Adrenal gland (tissue), 12 donors: ENCODE data around the gene APOL6. TPM values are rescaled to one million over a fixed set of nuclear protein-coding genes. Genes with fewer than 3 reads are reported as not detected.

Source experiments
- DNase-seq, 7 donors: peaks; one replicate each; pipeline ENCODE4 v3.0.0-alpha.2; 2019 to 2020
- H3K27ac ChIP-seq, 5 donors: fragments of 200-600 bp; sonication (generic) in 4 of 5; 1 replicate in 3 of 5; 2 replicates in 2 of 5; pipeline versions ENCODE4 v1.5.1 to v1.8.0; 2016 to 2020; ENCODE audit warnings: mild to moderate bottlenecking in 1 of 5
- H3K27me3 ChIP-seq: fragments of 200-600 bp; 2 replicates; pipeline ENCODE4 v1.8.0; 2021
- H3K36me3 ChIP-seq, 2 donors: fragments of 200-600 bp; replicated peaks in 1 of 2; 1 replicate in 1 of 2; 2 replicates in 1 of 2; pipeline versions ENCODE4 v1.5.1 to v1.8.0; 2018 to 2022
- H3K4me1 ChIP-seq, 2 donors: fragments of 200-600 bp; replicated peaks in 1 of 2; 1 replicate in 1 of 2; 2 replicates in 1 of 2; pipeline versions ENCODE4 v1.5.1 to v1.8.0; 2018 to 2021
- H3K4me3 ChIP-seq, 4 donors: fragments of 200-600 bp; sonication (generic) in 3 of 4; one replicate each; pipeline ENCODE4 v1.5.1; 2016 to 2018
- H3K9me3 ChIP-seq, 3 donors: fragments of 200-600 bp; sonication (generic) in 1 of 3; replicated peaks in 1 of 3; 1 replicate in 2 of 3; 2 replicates in 1 of 3; pipeline versions ENCODE4 v1.5.1 to v1.8.0; 2016 to 2021
- CTCF ChIP-seq, 6 experiments: fragments of 450-650 bp in 4 of 6; fragments of 200-600 bp in 2 of 6; sonication (generic) in 1 of 6; IDR thresholded peaks; 1 replicate in 5 of 6; 2 replicates in 1 of 6; pipeline versions ENCODE4 v1.5.1 to v1.8.0; 2016 to 2021; ENCODE audit warnings: antibody characterized with exemption in 6 of 6, mild to moderate bottlenecking in 2 of 6, moderate library complexity in 1 of 6
- POLR2A ChIP-seq, 2 donors: fragments of 450-650 bp; IDR thresholded peaks; one replicate each; pipeline ENCODE4 v1.6.1; 2017; ENCODE audit warnings: antibody characterized with exemption in 2 of 2, mild to moderate bottlenecking in 2 of 2, moderate library complexity in 1 of 2
- WGBS, 4 donors: extraction: QIAGEN DNeasy Blood & Tissue Kit in 2 of 4; methylation state at CpG; one replicate each; pipeline versions ENCODE4 v1.1.5 to v1.1.7; 2013 to 2017; 5-methylcytosine and 5-hydroxymethylcytosine counted together
- intact Hi-C, 2 donors: fragments of 100-400 bp; cut with DNase I; formaldehyde crosslinking; loops; one replicate each; pipeline versions ENCODE4 v1.14.1 to v1.15.0; 2022 to 2023
- polyA plus RNA-seq, 3 donors: library from polyadenylated mRNA; stranded (reverse); fragments of 200-250 nt in 2 of 3; fragments of 350-450 nt in 1 of 3; fragmentation: Illumina TruSeq in 1 of 3; extraction: RNeasy Lipid Tissue Mini Kit (QIAGEN cat#74804) in 1 of 3; gene quantifications; one replicate each; pipeline ENCODE4 v1.2.3, GENCODE V29; 2013 to 2014
- total RNA-seq, 9 donors: library from RNA; depleted of rRNA in 4 of 9; stranded (reverse); fragments of >200 nt in 4 of 9; fragments of 120-200 nt in 1 of 9; fragmentation: NEBNext Ultra II Directional in 1 of 9; extraction: Animal tissue kit (Norgen Biotek cat#: 25700) in 1 of 9; gene quantifications; one replicate each; pipeline versions ENCODE4 v1.1.0 to v1.2.4, GENCODE V29; 2013 to 2023
- donor health status: healthy with polysubstance abuse.
- donor health status: Bipolar disorder and iron deficiency.
- donor health status: DM: yes; HTN: yes; CAD: no.
- donor health status: DM: no; HTN: no; CAD: no.
- donor health status: DM: no; HTN: no; CAD: no.
- donor health status: DM: yes; HTN: yes; CAD: no.

APOL6 gene
- total and polyA plus RNA-seq, 12 donors, result 6.5 to 37.9 (median 18.5) TPM

GRCh38 chr22:35627267-35628041 is 20.8 kb upstream of the APOL6 start:
- 1 to 5% (median 3%) methylated on average over 8 to 21 of the region's 21 CpGs for WGBS, 4 donors

GRCh38 chr22:35628732-35629131 is 19.5 kb upstream of the APOL6 start:
- peaks cover 0 to 5% of the 10 kb centered on the region in 2 donors for H3K4me1 ChIP-seq
- no peak for TF ChIP-seq POLR2A (IDR thresholded peaks at IDR 0.05)
- no peak for TF ChIP-seq CTCF (IDR thresholded peaks at IDR 0.05)
- H3K36me3 ChIP-seq, result no peaks in the 10 kb centered on the region
- peak overlapping the region in 2 of 5 donors; percentile 60 to 78 for H3K27ac ChIP-seq
- no peak for DNase-seq
- intact Hi-C loops, result loop anchor here (5.0 to 10.0 kb wide), 2 partner anchors 209 to 496 kb away; no protein-coding TSS in a partner anchor
- no peak overlapping the region for H3K4me3 ChIP-seq
- 88 to 93% (median 90%) methylated on average over 3 of the region's 3 CpGs for WGBS, 4 donors
- no peaks in the 10 kb centered on the region for H3K27me3 ChIP-seq
- no peaks in the 10 kb centered on the region for H3K9me3 ChIP-seq

More at GRCh38 chr22:35627267-35628041, 20.8 kb upstream of the APOL6 start:
- Histone ChIP-seq H3K27me3 (no peaks in the 10 kb centered on the region), H3K9me3 (no peaks in the 10 kb centered on the region), H3K36me3 (no peaks in the 10 kb centered on the region), H3K27ac (peak overlapping the region in 4 of 5 donors; percentile 69 to 86 (median 82)), H3K4me1 (peaks cover 0 to 13% of the 10 kb centered on the region in 2 donors), H3K4me3 (peak overlapping the region; percentile 45 to 83 (median 56))
- TF ChIP-seq CTCF (IDR thresholded peaks at IDR 0.05), result peak; percentile 15 to 62 (median 46)
- peak in 1 of 2 donors; percentile 57 for TF ChIP-seq POLR2A (IDR thresholded peaks at IDR 0.05)
- DNase-seq, result peak; percentile 82 to 93 (median 88)
- intact Hi-C loops, result loop anchor here (2.0 to 10.0 kb wide), 4 partner anchors 210 to 497 kb away; no protein-coding TSS in a partner anchor

GRCh38 chr22:35629406-35630216 is 18.6 kb upstream of the APOL6 start:
- no peaks in the 10 kb centered on the region for H3K36me3 ChIP-seq

More at GRCh38 chr22:35629406-35630216, 18.6 kb upstream of the APOL6 start:
- DNase-seq, result peak; percentile 55 to 85 (median 76)
- intact Hi-C loops, result loop anchor here (5.0 to 10.0 kb wide), 3 partner anchors 115 to 495 kb away; no protein-coding TSS in a partner anchor
- no peak for TF ChIP-seq CTCF (IDR thresholded peaks at IDR 0.05)
- TF ChIP-seq POLR2A (IDR thresholded peaks at IDR 0.05), result no peak
- Histone ChIP-seq H3K4me3 (no peak overlapping the region), H3K27me3 (no peaks in the 10 kb centered on the region), H3K9me3 (no peaks in the 10 kb centered on the region), H3K27ac (peak overlapping the region in 3 of 5 donors; percentile 22 to 78 (median 60)), H3K4me1 (peaks cover 0 to 5% of the 10 kb centered on the region in 2 donors)
- WGBS, 4 donors, result 31 to 37% (median 36%) methylated on average over 9 of the region's 9 CpGs
